ENCODE measurements around the gene LRIF1.

DNA sequence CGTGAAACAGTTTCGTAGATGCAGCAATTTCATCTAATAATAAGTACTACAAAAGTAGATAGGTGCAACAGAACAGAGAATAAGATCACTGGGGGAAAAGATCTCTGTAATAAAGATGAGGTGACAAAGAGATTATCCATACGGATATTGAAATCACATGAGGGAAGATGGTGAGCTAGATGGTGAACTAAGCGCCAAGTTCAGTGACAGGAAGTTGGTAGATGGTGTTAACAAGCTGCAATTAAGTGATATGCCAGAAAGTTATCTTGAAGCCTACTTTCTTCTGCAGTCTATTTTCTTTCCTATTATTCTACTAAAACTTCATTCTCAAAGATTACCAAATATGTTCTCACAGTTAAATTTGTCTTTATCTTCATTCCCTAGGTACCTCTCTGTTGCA is 7.1 kb downstream of the LRIF1 start:
- TF ChIP-seq CTCF (IDR thresholded peaks at IDR 0.05; ENCODE audit: insufficient read depth, low read length) (no peak), POLR2AphosphoS5 (IDR thresholded peaks at IDR 0.05; ENCODE audit: low read depth) (no peak)
